ENCODE data around the gene FIP1L1.

FIP1L1 gene

GRCh38 chr4:53441564-53441963, 64.1 kb downstream of the FIP1L1 start:
- no peaks in the 10 kb centered on the region for H3K27me3 ChIP-seq (ENCODE audit: control insufficient read depth, insufficient read depth, low read length)
- TF ChIP-seq CTCF (IDR thresholded peaks at IDR 0.05) = no peak
- no peaks in the 10 kb centered on the region for H3K9me3 ChIP-seq (ENCODE audit: control insufficient read depth, low read length)
- H3K4me1 ChIP-seq = no peaks in the 10 kb centered on the region
- H2AFZ ChIP-seq = no peak overlapping the region
- no peaks in the 10 kb centered on the region for H3K79me2 ChIP-seq
- no peak overlapping the region for H3K9ac ChIP-seq
- no peak overlapping the region for H3K4me3 ChIP-seq (ENCODE audit: low read depth, low read length)
- H3K36me3 ChIP-seq (ENCODE audit: control insufficient read depth, insufficient read depth, low read length) = no peaks in the 10 kb centered on the region
- no peak overlapping the region for H3K27ac ChIP-seq
- no peak overlapping the region for H3K4me2 ChIP-seq (ENCODE audit: low read length)

- Histone ChIP-seq H3K4me1 (no peaks in the 10 kb centered on the region), H3K4me2 (ENCODE audit: low read length) (no peak overlapping the region), H3K9me3 (ENCODE audit: control insufficient read depth, low read length) (no peaks in the 10 kb centered on the region), H3K4me3 (ENCODE audit: low read depth, low read length) (no peak overlapping the region), H3K79me2 (no peaks in the 10 kb centered on the region), H3K9ac (no peak overlapping the region), H3K27me3 (ENCODE audit: control insufficient read depth, insufficient read depth, low read length) (no peaks in the 10 kb centered on the region), H3K27ac (no peak overlapping the region), H2AFZ (no peak overlapping the region), H3K36me3 (ENCODE audit: control insufficient read depth, insufficient read depth, low read length) (no peaks in the 10 kb centered on the region)
- no peak for TF ChIP-seq CTCF (IDR thresholded peaks at IDR 0.05)
These were observed 67.5 kb downstream of the FIP1L1 start for GRCh38 chr4:53444954-53445353.

- Histone ChIP-seq H3K9me3 (ENCODE audit: control insufficient read depth, low read length) (no peaks in the 10 kb centered on the region), H3K4me2 (ENCODE audit: low read length) (no peak overlapping the region), H3K4me3 (ENCODE audit: low read depth, low read length) (no peak overlapping the region), H2AFZ (no peak overlapping the region), H3K36me3 (ENCODE audit: control insufficient read depth, insufficient read depth, low read length) (no peaks in the 10 kb centered on the region), H3K79me2 (no peaks in the 10 kb centered on the region), H3K4me1 (no peaks in the 10 kb centered on the region), H3K27ac (no peak overlapping the region), H3K27me3 (ENCODE audit: control insufficient read depth, insufficient read depth, low read length) (no peaks in the 10 kb centered on the region), H3K9ac (no peak overlapping the region)
- no peak for TF ChIP-seq CTCF (IDR thresholded peaks at IDR 0.05)
These were observed 73.3 kb downstream of the FIP1L1 start for GRCh38 chr4:53450773-53451172.

GRCh38 chr4:53453385-53453784, 75.9 kb downstream of the FIP1L1 start:
- Histone ChIP-seq H3K4me1 (no peaks in the 10 kb centered on the region), H3K27me3 (ENCODE audit: control insufficient read depth, insufficient read depth, low read length) (no peaks in the 10 kb centered on the region), H2AFZ (no peak overlapping the region), H3K27ac (no peak overlapping the region), H3K9ac (no peak overlapping the region), H3K9me3 (ENCODE audit: control insufficient read depth, low read length) (no peaks in the 10 kb centered on the region), H3K4me2 (ENCODE audit: low read length) (no peak overlapping the region), H3K4me3 (ENCODE audit: low read depth, low read length) (no peak overlapping the region), H3K79me2 (no peaks in the 10 kb centered on the region), H3K36me3 (ENCODE audit: control insufficient read depth, insufficient read depth, low read length) (no peaks in the 10 kb centered on the region)
- TF ChIP-seq CTCF (IDR thresholded peaks at IDR 0.05) = no peak

- Histone ChIP-seq H3K9me3 (ENCODE audit: control insufficient read depth, low read length) (no peaks in the 10 kb centered on the region), H3K4me1 (no peaks in the 10 kb centered on the region), H3K4me3 (ENCODE audit: low read depth, low read length) (no peak overlapping the region), H3K36me3 (ENCODE audit: control insufficient read depth, insufficient read depth, low read length) (no peaks in the 10 kb centered on the region), H3K27ac (no peak overlapping the region), H3K4me2 (ENCODE audit: low read length) (no peak overlapping the region), H2AFZ (no peak overlapping the region), H3K9ac (no peak overlapping the region), H3K79me2 (no peaks in the 10 kb centered on the region), H3K27me3 (ENCODE audit: control insufficient read depth, insufficient read depth, low read length) (no peaks in the 10 kb centered on the region)
- TF ChIP-seq CTCF (IDR thresholded peaks at IDR 0.05) = no peak
These were observed 78.3 kb downstream of the FIP1L1 start for GRCh38 chr4:53455766-53456165.
